ENCODE measurements around the gene CRCP. TPM values are rescaled to one million over a fixed set of nuclear protein-coding genes. Genes with fewer than 3 reads are reported as not detected.

The CRCP gene
- total RNA-seq, 6 experiments from 2014 or later: 29.8 to 37.6 (median 33.7) TPM

GRCh38 chr7:66088861-66089838 lies 25.5 kb upstream of the CRCP start:
- TF ChIP-seq CTCF (IDR thresholded peaks at IDR 0.05): no peak
- no peaks in the 10 kb centered on the region for H3K4me1 Mint-ChIP-seq (ENCODE audit: low read depth)
- peaks cover 2% of the 10 kb centered on the region for H3K27me3 Mint-ChIP-seq (ENCODE audit: insufficient read depth)
- H3K27ac Mint-ChIP-seq: no peak overlapping the region
- no peak overlapping the region for H3K4me3 Mint-ChIP-seq
- no peaks in the 10 kb centered on the region for H3K36me3 Mint-ChIP-seq (ENCODE audit: low read depth)
- no peaks in the 10 kb centered on the region for H3K9me3 Mint-ChIP-seq
- DNase-seq: no peak

- Mint-ChIP-seq H3K4me1 (ENCODE audit: low read depth) (no peaks in the 10 kb centered on the region), H3K27ac (no peak overlapping the region), H3K9me3 (no peaks in the 10 kb centered on the region), H3K36me3 (ENCODE audit: low read depth) (no peaks in the 10 kb centered on the region), H3K27me3 (ENCODE audit: insufficient read depth) (peaks cover 2% of the 10 kb centered on the region; the same call in 1 of the 2 replicates), H3K4me3 (no peak overlapping the region)
- no peak for TF ChIP-seq CTCF (IDR thresholded peaks at IDR 0.05)
- DNase-seq: no peak
Observed at GRCh38 chr7:66092654-66093053, 22.0 kb upstream of the CRCP start.

GRCh38 chr7:66095010-66095409 lies 19.6 kb upstream of the CRCP start:
- no peaks in the 10 kb centered on the region; the same call in 1 of the 2 replicates for H3K27me3 Mint-ChIP-seq (ENCODE audit: insufficient read depth)
- no peak overlapping the region for H3K4me3 Mint-ChIP-seq
- no peaks in the 10 kb centered on the region for H3K9me3 Mint-ChIP-seq
- H3K36me3 Mint-ChIP-seq (ENCODE audit: low read depth): no peaks in the 10 kb centered on the region
- H3K27ac Mint-ChIP-seq: 0 out of 2 replicates have a peak overlapping the region, but pooled peaks have one; percentile 31
- DNase-seq: no peak
- peaks cover 8% of the 10 kb centered on the region for H3K4me1 Mint-ChIP-seq (ENCODE audit: low read depth)
- TF ChIP-seq CTCF (IDR thresholded peaks at IDR 0.05): no peak

GRCh38 chr7:66099232-66099550 lies 15.5 kb upstream of the CRCP start:
- no peaks in the 10 kb centered on the region for H3K9me3 Mint-ChIP-seq
- H3K36me3 Mint-ChIP-seq (ENCODE audit: low read depth): peaks cover 6% of the 10 kb centered on the region
- H3K4me1 Mint-ChIP-seq (ENCODE audit: low read depth): peaks cover 22% of the 10 kb centered on the region
- no peak for DNase-seq
- H3K27me3 Mint-ChIP-seq (ENCODE audit: insufficient read depth): no peaks in the 10 kb centered on the region
- H3K27ac Mint-ChIP-seq: no peak overlapping the region; the same call in 1 of the 2 replicates
- H3K4me3 Mint-ChIP-seq: no peak overlapping the region; the same call in 1 of the 2 replicates
- TF ChIP-seq CTCF (IDR thresholded peaks at IDR 0.05): no peak

- no peak for TF ChIP-seq CTCF (IDR thresholded peaks at IDR 0.05)
- peaks cover 6% of the 10 kb centered on the region for H3K36me3 Mint-ChIP-seq (ENCODE audit: low read depth)
Observed at GRCh38 chr7:66099551-66100407, 14.9 kb upstream of the CRCP start.

More at GRCh38 chr7:66099551-66100407, 14.9 kb upstream of the CRCP start:
- Mint-ChIP-seq H3K27ac (peak overlapping the region; percentile 92), H3K9me3 (no peaks in the 10 kb centered on the region), H3K27me3 (ENCODE audit: insufficient read depth) (no peaks in the 10 kb centered on the region), H3K4me3 (peak overlapping the region; percentile 91), H3K4me1 (ENCODE audit: low read depth) (peaks cover 24% of the 10 kb centered on the region)
- peak; percentile 88 for DNase-seq

Data from HFFc6 (cell line).